K562 (cell line): ENCODE measurements around the gene NTRK3.

Experiments used
- CHCHD3 ChIP-seq: fragments of 250-450 bp; sonication (Bioruptor Pico); IDR thresholded peaks from 2 replicates; pipeline ENCODE4 v2.1.2; 2022; ENCODE audit warnings: mild to moderate bottlenecking
- CHD2 ChIP-seq: IDR thresholded peaks from 2 replicates; pipeline ENCODE4 v1.6.1; 2011; ENCODE audit warnings: low read depth, low read length
- FOXK2 ChIP-seq, 2 experiments: fragments of 450-650 bp; IDR thresholded peaks in 1 of 2; conservative IDR thresholded peaks in 1 of 2; 2 replicates each; pipeline ENCODE4 v1.6.1; 2016; ENCODE audit warnings: low read depth in 2 of 2, mild to moderate bottlenecking in 1 of 2
- POLR2A ChIP-seq: fragments of 450-650 bp; conservative IDR thresholded peaks from 2 replicates; pipeline ENCODE4 v1.6.1; 2016
- POLR2AphosphoS5 ChIP-seq: IDR thresholded peaks from 2 replicates; pipeline ENCODE4 v1.6.1; 2011; ENCODE audit warnings: mild to moderate bottlenecking, low read depth, low read length, moderate library complexity; ENCODE audit not compliant: control insufficient read depth, insufficient read depth
- PTRF ChIP-seq: fragments of 450-650 bp; IDR thresholded peaks from 2 replicates; pipeline ENCODE4 v1.6.1; 2016; ENCODE audit warnings: mild to moderate bottlenecking, missing genetic modification characterization, missing compliant biosample characterization
- RBM22 ChIP-seq: fragments of 200-400 bp; formaldehyde crosslinking; IDR thresholded peaks from 2 replicates; pipeline ENCODE4 v1.6.1; 2018; ENCODE audit warnings: low read length, low read depth; ENCODE audit not compliant: poor library complexity, severe bottlenecking
- RBM25 ChIP-seq: fragments of 200-400 bp; formaldehyde crosslinking; IDR thresholded peaks from 2 replicates; pipeline ENCODE4 v1.6.1; 2018; ENCODE audit warnings: low read length, low read depth, moderate library complexity; ENCODE audit not compliant: severe bottlenecking
- SRF ChIP-seq, 2 experiments: fragments of 250-450, 450-650 bp in 1 of 2; sonication (Bioruptor Pico) in 1 of 2; sonication (generic) in 1 of 2; formaldehyde crosslinking; IDR thresholded peaks; 2 replicates each; pipeline versions ENCODE4 v1.5.0 to v1.5.1; 2020 to 2022; ENCODE audit warnings: mild to moderate bottlenecking in 1 of 2, missing genetic modification reagents in 1 of 2
- ZNF274 ChIP-seq: IDR thresholded peaks from 2 replicates; pipeline ENCODE4 v1.6.1; 2011; ENCODE audit warnings: low read depth, mild to moderate bottlenecking, low read length, moderate library complexity, borderline replicate concordance
- ZNF384 ChIP-seq: IDR thresholded peaks from 2 replicates; pipeline ENCODE4 v1.6.1; 2012; ENCODE audit warnings: low read depth, low read length, improper control_type of control experiment
- TF ChIP-seq, protein P1 (sequence below), 3 experiments: IDR thresholded peaks in 2 of 3; conservative IDR thresholded peaks in 1 of 3; 2 replicates each; pipeline ENCODE4 v1.5.1; 2011 to 2012; ENCODE audit warnings: low read length in 3 of 3, mild to moderate bottlenecking in 3 of 3, control low read depth in 2 of 3, improper control_type of control experiment in 1 of 3, inconsistent platforms in 1 of 3, low read depth in 1 of 3, mixed read lengths in 1 of 3, moderate library complexity in 1 of 3; ENCODE audit not compliant: insufficient read depth in 2 of 3

DNA sequence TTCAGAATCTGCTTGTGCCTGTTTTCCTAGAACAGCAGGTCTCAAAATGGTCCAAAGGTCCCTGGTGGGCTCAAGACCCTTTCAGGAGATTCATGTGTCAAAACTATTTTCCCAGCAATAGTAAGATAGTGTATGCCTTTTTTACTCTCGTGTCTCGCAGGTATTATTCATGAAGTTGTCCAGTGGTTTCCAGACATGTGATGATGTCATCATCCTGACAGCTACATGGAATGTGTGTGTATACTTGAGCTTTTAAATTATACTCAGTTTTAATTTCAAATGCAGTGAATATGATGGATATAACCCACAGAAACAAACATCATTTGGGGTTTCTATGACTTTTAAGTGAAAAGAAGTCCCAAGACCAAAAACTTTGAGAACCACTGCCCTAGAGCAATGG, 288.6 kb downstream of the NTRK3 start:
- no peak for TF ChIP-seq PTRF
- TF ChIP-seq CHCHD3: no peak
- TF ChIP-seq FOXK2 (conservative IDR thresholded peaks at IDR 0.05 in 1 of 2, IDR thresholded peaks at IDR 0.05 in 1 of 2; ENCODE audit: low read depth in 2 of 2): no peak
- TF ChIP-seq, protein P1, sequence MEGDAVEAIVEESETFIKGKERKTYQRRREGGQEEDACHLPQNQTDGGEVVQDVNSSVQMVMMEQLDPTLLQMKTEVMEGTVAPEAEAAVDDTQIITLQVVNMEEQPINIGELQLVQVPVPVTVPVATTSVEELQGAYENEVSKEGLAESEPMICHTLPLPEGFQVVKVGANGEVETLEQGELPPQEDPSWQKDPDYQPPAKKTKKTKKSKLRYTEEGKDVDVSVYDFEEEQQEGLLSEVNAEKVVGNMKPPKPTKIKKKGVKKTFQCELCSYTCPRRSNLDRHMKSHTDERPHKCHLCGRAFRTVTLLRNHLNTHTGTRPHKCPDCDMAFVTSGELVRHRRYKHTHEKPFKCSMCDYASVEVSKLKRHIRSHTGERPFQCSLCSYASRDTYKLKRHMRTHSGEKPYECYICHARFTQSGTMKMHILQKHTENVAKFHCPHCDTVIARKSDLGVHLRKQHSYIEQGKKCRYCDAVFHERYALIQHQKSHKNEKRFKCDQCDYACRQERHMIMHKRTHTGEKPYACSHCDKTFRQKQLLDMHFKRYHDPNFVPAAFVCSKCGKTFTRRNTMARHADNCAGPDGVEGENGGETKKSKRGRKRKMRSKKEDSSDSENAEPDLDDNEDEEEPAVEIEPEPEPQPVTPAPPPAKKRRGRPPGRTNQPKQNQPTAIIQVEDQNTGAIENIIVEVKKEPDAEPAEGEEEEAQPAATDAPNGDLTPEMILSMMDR (IDR thresholded peaks at IDR 0.05 in 2 of 3, conservative IDR thresholded peaks at IDR 0.05 in 1 of 3; ENCODE audit: insufficient read depth in 2 of 3, low read depth in 1 of 3, low read length in 3 of 3): no peak
- no peak for TF ChIP-seq POLR2A
- TF ChIP-seq POLR2AphosphoS5: no peak
- no peak for TF ChIP-seq SRF (CRISPR knock-in tag; IDR thresholded peaks at IDR 0.05)
- no peak for TF ChIP-seq RBM22
- TF ChIP-seq RBM25: no peak
- no peak for TF ChIP-seq ZNF384
- no peak for TF ChIP-seq ZNF274
- TF ChIP-seq CHD2: no peak
